Ovary (tissue), 3 donors: ENCODE data around the gene DUXB.

Source experiments
- EP300 ChIP-seq: sonication (generic); formaldehyde crosslinking; IDR thresholded peaks from one replicate; pipeline ENCODE4 v1.6.1; 2017; ENCODE audit warnings: antibody characterized with exemption
- POLR2A ChIP-seq: fragments of 450-650 bp; IDR thresholded peaks from one replicate; pipeline ENCODE4 v1.6.1; 2017; ENCODE audit warnings: antibody characterized with exemption, mild to moderate bottlenecking, moderate library complexity
- TF ChIP-seq, protein P1 (sequence below), 3 donors: fragments of 450-650 bp in 2 of 3; fragments of 200-600 bp in 1 of 3; IDR thresholded peaks; one replicate each; pipeline versions ENCODE4 v1.5.1 to v1.8.0; 2016 to 2022; ENCODE audit warnings: antibody characterized with exemption in 3 of 3, mild to moderate bottlenecking in 1 of 3
- donor health status: DM: no; HTN: no; CAD: no.

DNA sequence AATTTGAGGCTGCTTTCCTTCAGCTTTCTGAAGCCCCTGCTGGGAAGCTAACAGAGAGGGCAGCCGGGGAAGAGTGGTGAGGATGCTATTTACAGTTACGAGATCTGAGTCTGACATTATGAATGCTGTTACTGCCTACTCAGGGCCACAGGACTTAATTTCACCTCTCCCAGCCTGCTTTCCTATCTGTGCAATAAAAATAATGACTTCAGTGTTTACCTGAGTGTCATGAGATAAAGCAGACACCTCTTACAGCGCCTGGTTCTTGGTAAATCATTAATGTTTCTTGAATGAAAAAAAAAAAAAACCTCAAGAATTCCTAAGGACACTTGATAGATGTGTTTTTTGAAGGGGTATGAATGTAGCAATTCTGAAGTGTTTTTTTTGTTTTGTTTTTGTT is 49.3 kb upstream of the DUXB start:
- TF ChIP-seq, protein P1, sequence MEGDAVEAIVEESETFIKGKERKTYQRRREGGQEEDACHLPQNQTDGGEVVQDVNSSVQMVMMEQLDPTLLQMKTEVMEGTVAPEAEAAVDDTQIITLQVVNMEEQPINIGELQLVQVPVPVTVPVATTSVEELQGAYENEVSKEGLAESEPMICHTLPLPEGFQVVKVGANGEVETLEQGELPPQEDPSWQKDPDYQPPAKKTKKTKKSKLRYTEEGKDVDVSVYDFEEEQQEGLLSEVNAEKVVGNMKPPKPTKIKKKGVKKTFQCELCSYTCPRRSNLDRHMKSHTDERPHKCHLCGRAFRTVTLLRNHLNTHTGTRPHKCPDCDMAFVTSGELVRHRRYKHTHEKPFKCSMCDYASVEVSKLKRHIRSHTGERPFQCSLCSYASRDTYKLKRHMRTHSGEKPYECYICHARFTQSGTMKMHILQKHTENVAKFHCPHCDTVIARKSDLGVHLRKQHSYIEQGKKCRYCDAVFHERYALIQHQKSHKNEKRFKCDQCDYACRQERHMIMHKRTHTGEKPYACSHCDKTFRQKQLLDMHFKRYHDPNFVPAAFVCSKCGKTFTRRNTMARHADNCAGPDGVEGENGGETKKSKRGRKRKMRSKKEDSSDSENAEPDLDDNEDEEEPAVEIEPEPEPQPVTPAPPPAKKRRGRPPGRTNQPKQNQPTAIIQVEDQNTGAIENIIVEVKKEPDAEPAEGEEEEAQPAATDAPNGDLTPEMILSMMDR (IDR thresholded peaks at IDR 0.05): no peak
- TF ChIP-seq EP300: no peak
- no peak for TF ChIP-seq POLR2A
